SK-N-MC (cell line): ENCODE data around the gene ELMO1.

Experiments
- EZH2 ChIP-seq: fragments of 200-600 bp; sonication (generic); IDR thresholded peaks from one replicate; pipeline ENCODE4 v1.6.1; 2017; ENCODE audit warnings: antibody characterized with exemption
- FOXP2 ChIP-seq: optimal IDR thresholded peaks from 2 replicates; pipeline ENCODE3; 2011; ENCODE audit warnings: mild to moderate bottlenecking, moderate library complexity; ENCODE audit not compliant: insufficient read depth; ENCODE audit errors: extremely low read length, control extremely low read depth
- POLR2AphosphoS5 ChIP-seq: IDR thresholded peaks from 2 replicates; pipeline ENCODE4 v1.6.1; 2012; ENCODE audit warnings: mild to moderate bottlenecking, low read depth, low read length, borderline replicate concordance

DNA sequence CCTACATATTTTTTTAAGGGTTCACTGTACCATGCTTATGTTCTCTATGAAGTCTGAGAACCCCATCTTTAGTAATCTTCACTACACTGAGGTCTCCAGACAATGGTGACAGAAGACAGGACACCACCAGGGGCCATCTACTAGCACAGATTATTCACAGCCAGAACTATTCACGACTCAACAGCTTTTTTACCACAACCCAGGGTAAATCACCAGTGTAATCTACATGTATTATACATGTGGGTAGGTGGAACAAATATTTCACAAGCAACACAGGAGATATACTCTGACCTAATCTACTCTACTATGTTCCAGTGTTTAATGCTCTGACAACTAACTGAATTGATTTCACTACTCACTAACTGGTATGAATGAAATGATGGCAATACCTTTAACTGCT is 136.1 kb downstream of the ELMO1 start:
- TF ChIP-seq POLR2AphosphoS5: no peak
- no peak for TF ChIP-seq EZH2
- TF ChIP-seq FOXP2: no peak
